ENCODE data around the gene CCDC15.

GRCh38 chr11:125088123-125088522 lies 134.1 kb downstream of the CCDC15 start:
- no peak for TF ChIP-seq CTCF (IDR thresholded peaks at IDR 0.05; ENCODE audit: low read depth, low read length)
- no peak for TF ChIP-seq EZH2phosphoT487 (IDR thresholded peaks at IDR 0.05; ENCODE audit: low read depth)
